Suppressor macrophage treated with lipopolysaccharide for 1 hour (primary cell): Measurements from ENCODE around the gene TAF4.
A peak's percentile ranks its signal among the peaks of the same experiment; 100 is the strongest.

Experiments used
- DNase-seq, 3 donors: peaks; one replicate each; pipeline ENCODE4 v3.0.0-alpha.2; 2020 to 2022

The TAF4 gene

DNA sequence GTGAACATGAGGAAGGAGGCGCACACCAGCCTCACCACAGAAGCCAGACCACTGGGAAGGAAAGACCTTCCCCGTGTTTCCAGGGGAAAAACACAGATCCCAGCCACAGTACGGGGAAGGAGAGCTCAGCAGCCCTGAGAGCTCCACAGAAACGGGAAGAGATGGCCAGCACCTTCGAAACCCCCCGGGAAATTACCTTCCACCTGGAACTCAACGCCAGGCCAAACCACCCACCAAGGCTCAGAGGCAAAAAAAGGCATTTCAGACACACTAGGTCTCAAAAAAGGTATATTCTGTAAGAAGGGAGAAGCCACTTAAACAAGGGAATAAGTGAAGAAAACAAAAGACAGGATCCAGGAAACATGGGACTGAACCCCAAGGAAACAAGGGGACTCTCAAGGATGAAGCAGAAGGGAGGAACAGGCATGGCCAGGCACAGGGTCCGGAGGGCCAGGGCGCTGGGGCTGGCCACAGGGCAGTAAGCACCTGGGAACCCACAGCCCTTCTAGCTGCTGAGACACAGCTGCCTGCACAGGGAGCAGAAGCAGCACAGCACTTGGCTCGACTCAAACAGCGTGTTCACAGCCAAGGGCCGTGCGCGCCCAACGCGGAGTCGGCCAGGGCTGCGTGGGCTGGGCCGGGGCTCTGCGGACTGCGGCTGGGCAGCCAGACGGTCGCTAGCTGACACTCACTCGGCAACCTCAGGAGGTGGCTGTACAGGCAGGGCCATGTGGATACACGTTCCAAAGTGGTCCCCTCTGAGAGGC lies 44.6 kb downstream of the TAF4 start:
- no peak for DNase-seq

DNA sequence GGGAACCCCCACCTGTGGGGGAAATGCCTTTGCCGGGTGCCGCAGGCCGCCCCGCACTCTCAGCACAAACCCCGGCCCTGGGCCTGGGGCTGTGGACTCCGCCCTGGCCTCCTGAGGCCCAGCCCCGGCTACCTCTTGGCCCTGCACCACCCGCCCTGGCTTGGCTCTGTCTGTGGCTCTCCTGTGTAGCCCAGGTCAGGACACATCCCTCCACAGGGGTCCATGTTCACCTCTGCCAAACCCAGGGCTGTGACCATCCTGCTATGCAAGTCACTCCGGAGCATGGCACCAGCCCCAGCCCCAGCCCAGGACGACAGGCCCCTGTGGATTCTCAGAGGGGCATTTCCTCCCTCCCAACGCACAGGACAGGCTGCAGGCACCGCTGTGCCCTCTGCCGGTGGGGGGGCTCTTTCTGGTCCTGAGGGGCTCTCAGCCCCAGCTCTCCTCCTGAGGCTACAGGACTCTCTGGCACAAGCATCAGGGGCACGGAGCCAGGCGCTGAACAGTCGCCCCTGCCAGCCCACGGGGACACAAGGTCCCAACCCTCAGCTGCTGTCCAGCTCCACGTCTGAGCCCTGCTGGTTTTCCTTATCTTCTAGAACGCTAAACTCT lies 45.7 kb downstream of the TAF4 start:
- DNase-seq: no peak

DNA sequence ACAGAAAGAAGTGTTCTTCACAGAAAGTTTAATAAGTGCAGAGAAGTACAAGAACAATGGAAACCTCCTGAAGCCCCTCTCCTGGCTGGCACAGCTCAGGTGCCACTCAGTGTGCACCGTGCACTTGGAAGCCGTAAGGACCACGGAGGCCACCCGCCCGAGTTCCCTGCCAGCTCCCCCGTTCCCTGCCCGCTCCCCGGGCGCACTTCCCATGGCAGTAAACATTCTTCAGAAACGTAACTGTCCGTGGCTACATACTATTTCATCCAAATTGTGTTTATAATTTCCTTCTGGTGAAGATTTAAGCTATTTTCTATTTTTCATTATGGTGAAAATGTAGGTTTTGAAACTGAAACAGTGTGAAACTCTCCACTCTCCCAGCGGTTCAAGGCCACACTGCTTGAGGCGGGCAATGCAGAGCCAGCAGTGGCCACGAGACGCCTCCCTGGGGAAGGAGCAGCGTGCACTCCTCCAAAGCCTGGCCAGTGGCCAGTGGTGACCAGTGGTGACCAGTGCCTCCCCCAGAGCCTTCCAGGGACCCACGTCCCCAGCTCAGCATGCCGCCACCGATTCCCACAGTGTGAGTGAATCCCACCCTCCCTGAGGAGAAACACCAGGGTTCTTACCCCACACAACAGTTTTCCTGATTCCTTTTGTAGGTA lies 46.4 kb downstream of the TAF4 start:
- no peak for DNase-seq

DNA sequence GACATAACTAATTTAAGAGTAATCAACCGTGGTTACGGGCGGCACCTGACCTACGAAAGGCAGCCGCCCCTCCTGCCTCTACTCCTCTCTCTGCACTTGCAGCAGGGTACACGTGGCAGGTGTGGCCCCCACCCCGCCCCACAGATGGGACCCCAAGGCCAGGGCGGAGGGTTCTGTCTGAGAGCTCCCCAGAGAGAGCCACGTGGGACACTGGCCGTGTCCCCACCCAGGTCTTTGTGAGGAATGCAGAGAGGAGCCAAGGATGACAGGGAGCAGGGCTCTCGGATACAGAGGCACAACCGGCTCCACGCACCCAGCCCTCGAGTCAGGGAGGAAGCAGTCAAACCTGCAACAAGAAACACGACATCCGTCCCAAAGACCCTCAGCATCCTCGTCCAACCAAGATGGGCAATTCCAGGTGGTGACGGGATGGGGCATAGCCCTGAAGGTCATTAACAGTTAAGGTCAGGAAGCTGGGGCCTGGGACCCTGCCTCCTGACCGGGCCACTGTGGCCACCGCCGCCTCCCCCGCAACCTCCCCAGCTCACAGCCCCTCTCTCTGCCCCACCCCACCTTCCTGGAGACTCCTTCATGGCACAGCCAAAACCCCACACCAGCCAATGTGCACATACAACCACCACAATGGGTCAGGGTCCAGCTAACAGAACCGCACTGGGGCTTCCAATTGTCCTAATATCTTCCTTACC lies 47.1 kb downstream of the TAF4 start:
- DNase-seq: no peak

DNA sequence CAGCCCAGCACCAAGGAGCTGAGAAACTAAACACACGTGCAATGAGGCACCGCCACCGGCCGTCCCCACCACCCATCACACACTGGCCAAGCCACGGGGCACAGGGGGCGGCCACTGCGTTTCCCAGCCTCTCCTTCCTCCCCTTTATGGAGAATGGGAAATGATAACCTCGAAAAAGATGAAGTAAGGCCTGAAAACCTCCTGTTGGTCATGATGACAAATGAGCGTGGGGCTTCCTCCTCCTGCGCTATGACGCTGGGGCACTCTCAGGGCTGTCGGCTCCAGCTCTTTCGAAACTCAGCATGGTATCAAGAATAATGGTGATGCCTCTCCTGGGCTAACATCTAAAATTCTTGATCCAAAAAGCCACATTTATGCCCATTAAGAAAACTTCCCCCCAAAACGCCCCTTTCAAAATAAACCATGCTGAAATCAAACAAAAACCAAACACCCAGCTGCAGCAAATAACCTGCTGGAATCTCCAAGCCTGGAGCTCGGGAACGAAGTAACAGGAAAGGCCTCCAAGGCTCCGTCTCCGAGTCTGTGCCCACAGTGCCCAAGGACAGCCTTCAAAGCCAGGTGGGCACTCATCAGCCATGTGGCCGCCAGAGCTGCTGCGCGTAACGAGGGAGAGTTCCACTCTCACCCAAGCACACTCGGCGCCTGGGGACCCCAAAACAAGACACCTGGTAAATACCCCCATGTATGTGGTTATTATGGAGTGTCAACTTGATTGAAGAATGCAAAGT lies 50.0 kb downstream of the TAF4 start:
- DNase-seq: peak; percentile 78 to 84 (median 82)

DNA sequence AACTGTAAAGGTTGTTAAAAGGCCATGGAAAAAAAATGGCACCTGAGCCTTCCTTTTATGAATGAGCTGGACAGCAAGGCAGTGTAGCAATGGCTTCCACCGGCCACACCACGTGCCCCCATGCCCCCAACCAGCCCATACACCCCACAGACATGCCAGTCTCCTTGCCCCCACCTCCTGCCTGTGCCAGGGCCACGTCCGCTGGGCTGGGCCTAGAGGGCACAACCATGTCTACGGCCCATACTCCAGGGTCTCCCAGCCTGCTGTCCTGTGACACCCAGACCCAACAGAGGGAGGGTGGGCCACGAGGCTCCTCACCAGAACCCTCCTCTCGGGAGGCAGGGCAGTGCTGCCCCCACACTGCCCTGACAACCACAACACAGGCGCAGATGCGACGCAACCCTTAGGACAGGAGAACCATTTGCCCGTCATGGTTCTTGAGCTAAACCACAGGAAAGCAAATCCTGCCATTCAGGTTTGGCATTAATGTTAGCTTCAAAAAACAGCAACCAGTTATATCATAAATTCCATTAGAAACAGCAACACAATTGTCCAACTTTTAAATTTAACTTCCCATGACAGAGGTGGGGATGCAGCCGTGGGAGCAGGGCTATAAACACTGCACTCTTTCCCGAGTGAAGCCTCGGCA lies 50.7 kb downstream of the TAF4 start:
- no peak for DNase-seq

DNA sequence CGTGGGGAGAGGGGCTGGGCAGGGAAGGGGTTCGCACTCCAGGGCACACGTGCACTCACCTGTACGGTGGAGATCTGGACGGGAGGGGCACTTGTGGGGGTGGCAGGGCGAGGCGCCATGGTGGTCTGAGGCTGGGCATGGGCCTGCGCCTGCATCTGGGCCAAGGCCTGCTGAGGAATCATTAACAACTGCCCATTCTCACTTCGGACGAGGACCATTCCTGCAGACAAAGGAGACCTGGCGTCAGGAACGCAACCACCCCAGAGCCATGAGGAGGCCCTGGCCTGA lies 51.2 kb downstream of the TAF4 start:
- DNase-seq: no peak

DNA sequence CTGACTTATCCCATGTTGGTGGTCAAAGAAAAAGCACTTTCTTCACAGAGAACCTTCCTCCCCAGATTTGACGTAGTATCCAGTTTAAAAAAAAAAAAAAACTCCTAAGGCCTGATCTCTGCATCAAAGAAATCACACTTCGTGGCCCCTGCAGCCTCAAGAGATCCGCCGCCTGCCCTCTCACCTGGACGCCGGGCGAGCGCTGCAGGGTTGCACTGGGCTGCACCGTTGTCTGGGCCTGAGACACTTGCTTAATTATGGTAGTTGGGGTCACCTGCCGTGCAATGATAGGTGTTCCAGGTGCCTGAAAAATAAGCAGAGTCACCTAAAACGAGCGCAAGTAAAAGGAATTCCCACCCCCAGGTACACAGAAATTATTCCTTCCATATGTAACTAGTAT lies 53.0 kb downstream of the TAF4 start:
- DNase-seq: no peak

DNA sequence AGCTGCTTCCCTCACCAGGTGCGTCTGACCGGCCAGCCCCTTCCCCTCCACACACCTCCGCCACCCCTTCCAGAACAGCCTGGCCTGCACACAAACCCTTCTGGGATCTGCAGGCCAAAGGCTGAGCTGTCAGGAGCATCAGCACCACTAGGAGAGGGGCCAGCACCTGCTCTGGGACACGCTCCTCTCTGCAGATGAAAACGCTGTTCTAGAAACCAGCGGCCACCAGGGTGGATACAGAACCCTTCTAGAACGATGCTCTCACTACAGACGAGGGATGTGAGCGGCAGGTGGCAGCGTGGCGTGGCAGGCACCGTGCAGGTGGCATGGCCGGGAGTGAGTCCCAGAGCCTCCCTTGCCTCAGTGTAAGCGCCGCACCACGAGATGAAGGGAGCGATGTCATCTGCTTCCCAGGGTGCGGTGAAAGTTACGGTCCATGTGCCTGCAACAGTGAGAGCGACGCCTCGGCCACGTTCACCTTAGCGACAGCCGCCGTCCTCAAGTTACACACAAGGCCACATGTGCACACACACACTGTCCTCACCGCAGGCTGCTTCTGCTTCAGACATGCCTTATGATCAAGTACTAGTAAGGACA lies 53.6 kb downstream of the TAF4 start:
- DNase-seq: no peak

DNA sequence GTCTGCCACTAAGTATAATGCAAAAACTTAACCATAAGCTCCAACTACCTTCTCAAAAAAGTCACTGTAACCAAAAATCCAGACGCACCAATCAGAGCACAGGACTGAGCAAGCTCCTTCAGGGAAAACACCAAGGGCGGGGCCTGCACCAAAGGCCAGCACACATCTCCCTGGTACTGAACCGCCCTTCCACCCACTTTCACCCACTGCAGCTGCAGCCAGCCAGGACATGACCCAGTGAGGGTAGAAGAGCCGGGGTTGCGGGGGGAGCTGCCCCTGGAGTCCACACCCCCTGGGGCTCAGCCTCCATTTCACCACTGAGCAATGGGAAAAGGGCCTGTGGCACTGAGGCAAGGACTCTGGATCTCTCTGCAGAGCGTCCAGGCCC lies 54.3 kb downstream of the TAF4 start:
- no peak for DNase-seq

DNA sequence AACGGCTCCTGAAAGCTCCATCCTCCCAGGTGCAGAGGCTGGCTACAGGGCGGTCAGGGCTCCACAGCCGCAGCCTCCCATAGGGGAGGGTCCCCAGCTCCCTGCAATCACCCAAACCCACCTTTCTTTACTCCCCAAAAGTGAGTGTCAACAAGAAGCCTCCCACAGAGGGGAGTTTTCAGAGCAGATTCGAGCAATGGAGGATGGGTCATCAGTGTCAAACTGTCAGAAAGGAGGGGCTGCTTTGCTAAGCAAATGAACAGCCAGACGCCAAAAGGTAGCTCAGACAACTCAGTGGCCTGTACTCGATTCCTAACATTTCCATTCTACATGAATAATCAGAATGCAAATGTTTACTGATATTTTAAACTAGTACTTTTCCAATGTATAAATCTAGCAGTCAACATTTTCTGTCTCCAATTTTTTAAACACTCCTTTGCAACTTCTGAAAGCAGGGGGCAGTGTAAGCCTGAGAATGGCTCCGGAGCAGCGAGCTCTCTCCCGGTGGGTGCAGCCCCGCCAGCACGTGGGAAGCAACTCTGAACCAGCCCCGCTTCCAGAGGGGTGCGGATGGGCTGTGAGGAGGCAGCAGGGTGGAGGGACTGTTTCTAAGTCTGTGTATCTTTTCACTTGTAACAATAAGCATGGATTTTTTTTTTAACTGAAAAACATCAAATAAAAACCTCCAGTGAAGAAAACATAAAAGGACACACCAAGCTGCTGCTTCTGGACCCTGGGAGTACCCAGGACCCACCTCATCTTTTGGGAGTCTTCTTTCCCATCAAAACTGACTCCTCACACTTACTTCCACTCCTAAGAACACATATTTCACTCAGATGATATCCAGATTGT lies 54.9 kb downstream of the TAF4 start:
- DNase-seq: peak; percentile 68 to 74 (median 69)

DNA sequence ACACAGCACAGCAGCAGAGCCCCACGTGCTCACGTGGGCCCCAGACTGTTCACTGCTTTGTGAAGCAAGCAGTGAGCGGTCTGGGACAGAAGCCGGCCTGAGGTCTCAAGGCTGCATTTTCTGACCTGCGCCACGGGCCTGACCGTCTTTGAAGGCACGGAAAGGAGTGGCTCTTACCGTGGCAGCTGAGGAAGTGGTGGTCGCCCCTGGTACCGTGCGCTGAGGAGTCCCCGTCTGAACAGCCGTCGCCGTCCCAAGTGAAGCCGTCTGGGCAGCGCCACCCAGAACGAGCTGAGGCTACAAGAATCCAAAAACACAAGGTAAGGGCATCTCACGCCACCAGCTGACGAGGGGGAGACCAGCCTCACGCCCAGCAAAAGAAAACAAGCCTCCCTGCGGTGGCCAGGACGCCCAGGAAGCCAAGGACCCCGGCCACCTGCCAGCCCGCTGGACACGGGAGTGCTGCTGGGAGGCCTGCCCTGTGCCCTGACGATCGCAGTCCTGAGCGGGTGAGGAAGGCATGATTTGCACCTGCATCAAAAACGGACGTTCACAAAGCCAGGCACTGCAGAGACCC lies 55.7 kb downstream of the TAF4 start:
- no peak for DNase-seq

DNA sequence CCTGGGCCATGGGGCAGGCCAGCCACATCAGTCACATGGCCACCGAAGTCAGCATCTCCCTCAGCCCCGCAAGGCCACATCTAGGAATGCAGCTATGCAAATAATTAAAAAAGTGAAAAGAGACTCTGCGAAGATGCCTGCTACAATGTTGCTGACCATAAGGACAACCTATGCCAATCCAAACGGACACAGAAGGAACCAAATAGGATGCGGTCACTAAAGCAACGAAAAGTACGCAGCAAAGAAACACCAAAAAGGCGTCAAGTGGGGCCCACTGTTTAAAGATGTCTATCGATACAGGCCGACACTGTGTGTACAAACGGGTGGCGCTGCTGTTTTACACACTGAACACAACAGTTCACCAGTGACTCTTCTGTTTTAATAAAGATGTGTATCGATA lies 56.4 kb downstream of the TAF4 start:
- DNase-seq: no peak

DNA sequence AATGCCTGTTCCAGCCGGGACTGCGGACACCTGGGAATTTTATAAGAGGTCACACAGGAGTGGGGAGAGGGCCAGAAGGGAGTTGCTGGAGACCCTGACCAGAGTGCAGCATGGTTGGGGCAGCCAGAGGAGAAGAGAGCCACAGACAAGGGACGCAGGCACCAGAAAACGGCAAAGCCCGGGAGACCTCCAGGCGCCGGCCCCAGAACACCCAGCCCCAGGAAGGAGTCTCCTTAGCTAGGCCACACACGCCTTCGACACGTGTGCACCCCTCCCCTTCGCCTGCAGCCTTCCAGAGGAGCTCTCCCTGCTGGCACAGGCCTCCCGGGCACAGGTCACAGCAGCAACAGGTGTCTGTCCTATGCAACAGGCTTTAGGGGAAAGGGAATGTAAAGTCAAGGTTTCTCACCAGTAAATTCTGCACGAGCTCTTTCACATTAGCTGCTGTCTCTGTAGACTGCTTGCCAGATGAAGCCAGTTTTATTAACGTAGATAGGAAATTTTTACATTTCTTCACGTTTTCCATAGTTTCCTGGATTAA lies 57.0 kb downstream of the TAF4 start:
- no peak for DNase-seq

DNA sequence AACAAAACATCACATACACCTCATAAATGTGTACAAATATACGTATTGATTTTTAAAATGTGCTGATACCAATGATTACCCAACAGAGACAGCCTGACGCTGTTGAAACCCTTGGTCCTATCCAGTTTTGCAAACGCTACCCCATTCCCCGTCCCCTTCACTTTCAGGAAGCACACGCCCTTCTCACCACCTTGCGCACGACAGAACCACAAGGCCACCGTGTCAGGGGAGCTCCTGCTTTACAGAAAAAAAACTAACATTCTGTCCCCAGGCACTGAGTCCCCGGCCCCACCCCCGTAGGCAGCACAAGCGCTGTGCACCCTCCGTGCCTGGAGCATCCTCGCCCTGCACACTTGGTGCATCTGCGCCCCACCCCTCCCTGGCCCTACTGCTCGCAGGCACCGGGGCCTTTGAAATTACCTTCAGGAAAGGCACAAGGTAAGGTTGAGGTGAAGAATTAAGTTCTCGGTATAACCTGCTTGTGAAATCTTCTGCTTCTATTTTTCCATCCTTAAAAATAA lies 58.5 kb downstream of the TAF4 start:
- no peak for DNase-seq

DNA sequence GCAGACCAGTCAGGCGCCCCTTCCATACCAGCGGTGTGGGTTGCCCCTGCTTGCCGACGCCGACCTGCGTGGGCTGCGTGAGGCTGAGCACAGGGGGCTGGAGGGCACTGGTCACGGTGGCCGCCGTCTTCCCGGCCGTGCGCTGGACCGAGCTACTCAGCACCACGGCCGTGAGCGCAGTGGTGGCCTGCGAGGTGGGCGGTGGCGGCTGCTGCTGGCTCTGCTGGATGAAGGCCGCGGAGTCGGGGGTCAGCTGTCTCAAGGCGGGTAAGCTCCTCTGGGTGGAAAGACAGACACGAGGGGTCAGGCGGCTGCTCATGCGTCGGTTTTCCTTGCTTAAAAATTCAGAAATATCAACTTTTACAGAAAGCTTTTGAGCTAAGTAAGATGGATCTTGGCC lies 59.2 kb downstream of the TAF4 start:
- no peak for DNase-seq

DNA sequence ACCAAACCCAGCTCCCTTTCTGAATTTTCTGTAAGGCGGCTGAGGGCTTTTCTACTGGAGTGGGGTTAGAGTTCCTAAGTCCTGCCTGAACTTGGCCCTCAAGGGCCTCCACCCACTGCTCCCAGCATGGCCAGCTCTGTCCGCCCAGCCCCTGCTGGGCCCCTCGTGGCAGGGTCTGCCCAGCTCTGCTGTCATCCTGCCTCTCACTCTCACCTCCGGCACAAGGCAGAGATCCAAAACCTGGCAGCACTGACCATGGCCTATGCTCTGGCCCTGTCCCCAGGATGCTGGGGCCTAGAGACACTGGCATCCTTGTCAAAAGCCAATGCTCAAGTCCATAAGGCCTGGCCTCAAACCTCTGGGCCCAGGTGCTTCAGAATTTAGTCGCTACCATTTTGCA lies 61.1 kb downstream of the TAF4 start:
- DNase-seq: no peak

DNA sequence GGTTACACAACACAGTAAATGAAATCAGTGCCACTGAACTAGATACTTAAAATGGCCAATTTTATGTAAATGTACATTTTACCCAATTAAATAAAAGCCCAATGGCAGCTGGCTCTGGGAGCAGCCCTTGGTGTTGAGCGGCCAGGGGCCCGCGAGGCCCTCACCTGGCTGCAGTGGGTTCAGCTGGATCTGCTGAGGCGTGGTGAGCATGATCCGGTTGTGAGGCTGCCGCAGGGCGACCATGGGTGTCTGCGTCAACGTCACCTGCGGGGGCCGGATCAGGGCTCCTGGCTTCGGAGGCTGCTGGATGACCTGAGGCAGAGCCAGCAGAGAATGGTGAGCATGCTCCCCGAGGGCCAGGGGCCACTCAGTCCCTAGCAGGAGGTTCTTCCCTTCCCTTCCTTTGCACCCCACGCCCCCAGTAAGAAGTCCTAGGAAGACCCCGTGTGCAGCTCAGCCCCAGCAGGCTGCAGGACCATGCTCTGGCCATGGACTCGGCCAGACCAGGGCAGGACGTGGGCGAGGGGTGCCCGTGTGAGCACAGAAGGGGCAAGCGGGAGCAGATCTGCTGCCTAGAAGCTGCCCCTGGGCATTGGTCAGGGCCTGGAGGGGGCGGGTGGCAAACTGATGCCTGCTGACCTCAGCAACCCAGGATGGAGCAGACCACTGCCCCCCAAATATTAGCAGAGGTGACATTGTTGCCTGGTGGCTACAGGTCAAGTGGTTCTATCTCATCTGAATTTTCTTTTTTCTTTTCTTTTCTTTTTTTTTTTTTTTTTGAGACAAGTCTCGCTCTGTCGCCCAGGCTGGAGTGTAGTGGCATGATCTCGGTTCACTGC lies 61.9 kb downstream of the TAF4 start:
- no peak for DNase-seq

DNA sequence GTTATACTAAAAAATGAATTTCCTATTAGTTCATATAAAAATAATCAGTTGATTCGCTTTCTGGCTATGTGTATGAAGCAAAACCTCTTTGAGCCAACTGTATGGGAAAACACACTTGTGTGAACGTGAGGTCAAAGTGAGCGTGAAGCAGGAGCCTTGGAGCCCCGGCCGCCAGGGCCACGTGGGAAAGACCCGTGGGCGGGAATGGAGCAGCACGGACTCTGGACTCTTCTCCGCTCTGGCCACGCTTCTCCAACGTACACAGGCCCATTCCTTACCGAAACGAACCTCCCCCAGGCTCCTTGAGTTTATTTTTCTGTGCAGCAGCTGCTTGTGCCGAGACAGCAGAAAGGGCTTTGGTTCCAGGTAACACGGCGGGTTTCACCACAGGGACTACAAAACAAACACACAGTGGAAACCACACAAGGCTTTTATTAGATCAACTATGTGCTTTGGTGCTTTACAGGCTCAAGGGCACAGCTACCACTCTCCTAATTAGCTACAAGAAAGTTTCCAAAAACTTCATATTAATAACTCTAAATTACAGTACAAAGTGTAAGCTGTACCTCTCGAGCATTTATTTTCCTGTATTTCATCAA lies 62.7 kb downstream of the TAF4 start:
- no peak for DNase-seq
